ENCODE results near the gene MEGF9. TPM values are rescaled to one million over a fixed set of nuclear protein-coding genes. Genes with fewer than 3 reads are reported as not detected.

MEGF9 gene
- total RNA-seq, 1 experiment from 2014 or later = 5.1 TPM

DNA sequence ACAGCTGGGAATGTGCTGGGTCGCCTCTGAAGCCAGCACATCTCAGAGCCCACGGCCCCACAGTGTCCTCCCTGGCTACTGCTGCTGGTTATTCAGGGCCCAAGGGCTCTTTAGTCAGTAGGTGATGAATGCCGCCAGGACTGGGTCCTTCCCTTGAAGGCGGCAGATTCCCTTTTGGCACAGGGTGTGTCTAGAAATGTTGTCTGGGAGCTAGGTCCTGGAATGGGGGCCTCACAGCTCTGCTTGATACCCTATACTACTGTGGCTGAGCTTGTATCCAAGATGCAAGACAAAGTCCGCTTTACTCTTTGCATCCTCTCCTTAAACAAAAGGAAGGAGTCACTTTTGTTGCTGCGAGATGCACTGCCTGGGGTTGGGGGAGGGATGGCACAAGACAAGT lies 33.1 kb downstream of the MEGF9 start:
- Histone ChIP-seq H3K27me3 (replicated peaks) (no peaks in the 10 kb centered on the region), H3K9me3 (replicated peaks) (no peaks in the 10 kb centered on the region), H3K4me1 (replicated peaks) (peaks cover 13% of the 10 kb centered on the region), H3K27ac (no peak overlapping the region), H3K36me3 (no peaks in the 10 kb centered on the region), H3K4me3 (no peak overlapping the region)
- no peak for DNase-seq (ENCODE audit: low read depth in 1 of 2, low spot score in 2 of 2)

DNA sequence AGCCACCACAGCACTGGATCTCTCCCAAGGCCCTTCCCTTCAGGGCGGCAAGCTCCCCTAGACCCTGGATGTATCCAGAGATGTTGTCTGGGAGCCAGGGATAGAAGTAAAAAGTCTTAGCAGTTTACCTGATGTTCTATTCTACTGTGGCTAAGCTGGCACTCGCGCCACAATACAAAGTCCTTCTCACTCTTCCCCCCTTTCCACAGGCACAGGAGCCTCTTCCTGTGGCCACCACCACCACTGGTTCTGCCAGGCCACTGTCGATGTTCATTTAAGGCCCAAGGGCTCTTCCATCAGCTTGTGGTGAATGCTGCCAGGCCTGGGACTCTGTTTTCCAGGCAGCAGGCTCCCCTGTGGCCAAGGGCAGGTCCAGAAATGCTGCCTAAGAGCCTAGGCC lies 33.7 kb downstream of the MEGF9 start:
- H3K27ac ChIP-seq = no peak overlapping the region
- no peaks in the 10 kb centered on the region for H3K9me3 ChIP-seq (replicated peaks)
- no peak for DNase-seq (ENCODE audit: low read depth in 1 of 2, low spot score in 2 of 2)
- peaks cover 13% of the 10 kb centered on the region for H3K4me1 ChIP-seq (replicated peaks)
- no peaks in the 10 kb centered on the region for H3K36me3 ChIP-seq
- no peaks in the 10 kb centered on the region for H3K27me3 ChIP-seq (replicated peaks)
- H3K4me3 ChIP-seq = no peak overlapping the region

DNA sequence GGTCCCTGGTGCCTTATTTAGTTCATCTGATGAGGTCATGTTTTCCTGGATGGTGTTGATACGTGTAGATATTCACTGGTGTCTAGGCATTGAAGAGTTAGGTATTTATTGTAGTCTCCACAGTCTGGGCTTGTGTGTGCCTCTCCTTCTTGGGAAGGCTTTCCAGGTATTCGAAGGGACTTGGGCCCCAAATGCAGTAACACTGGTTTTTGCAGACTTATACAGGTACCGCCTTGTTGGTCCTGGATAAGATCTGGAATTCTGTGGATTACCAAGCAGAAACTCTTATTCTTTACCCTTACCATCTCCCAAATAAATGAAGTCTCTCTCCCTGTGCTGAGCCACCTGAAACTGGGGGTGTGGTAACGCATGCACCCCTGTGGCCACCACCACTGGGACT lies 34.1 kb downstream of the MEGF9 start:
- Histone ChIP-seq H3K27me3 (replicated peaks) (no peaks in the 10 kb centered on the region), H3K27ac (no peak overlapping the region), H3K4me3 (no peak overlapping the region), H3K9me3 (replicated peaks) (no peaks in the 10 kb centered on the region), H3K4me1 (replicated peaks) (peaks cover 11% of the 10 kb centered on the region), H3K36me3 (no peaks in the 10 kb centered on the region)
- DNase-seq (ENCODE audit: low read depth in 1 of 2, low spot score in 2 of 2) = no peak

DNA sequence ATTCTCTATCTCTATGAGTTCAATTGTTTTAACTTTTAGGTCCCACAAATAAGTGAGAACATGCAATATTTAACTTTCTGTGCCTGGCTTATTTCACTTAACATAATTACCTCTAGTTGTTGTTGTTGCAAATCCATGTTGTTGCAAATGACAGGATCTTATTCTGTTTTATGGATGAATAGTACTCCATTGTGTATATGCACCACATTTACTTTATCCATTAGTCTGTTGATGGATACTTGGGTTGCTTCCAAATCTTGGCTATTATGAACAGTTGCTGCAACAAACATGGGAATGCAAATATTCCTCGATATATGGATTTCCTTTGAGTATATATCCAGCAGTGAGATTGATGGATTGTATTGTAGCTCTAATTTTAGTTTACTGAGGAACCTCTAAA lies 36.3 kb downstream of the MEGF9 start:
- H3K27me3 ChIP-seq (replicated peaks) = no peaks in the 10 kb centered on the region

DNA sequence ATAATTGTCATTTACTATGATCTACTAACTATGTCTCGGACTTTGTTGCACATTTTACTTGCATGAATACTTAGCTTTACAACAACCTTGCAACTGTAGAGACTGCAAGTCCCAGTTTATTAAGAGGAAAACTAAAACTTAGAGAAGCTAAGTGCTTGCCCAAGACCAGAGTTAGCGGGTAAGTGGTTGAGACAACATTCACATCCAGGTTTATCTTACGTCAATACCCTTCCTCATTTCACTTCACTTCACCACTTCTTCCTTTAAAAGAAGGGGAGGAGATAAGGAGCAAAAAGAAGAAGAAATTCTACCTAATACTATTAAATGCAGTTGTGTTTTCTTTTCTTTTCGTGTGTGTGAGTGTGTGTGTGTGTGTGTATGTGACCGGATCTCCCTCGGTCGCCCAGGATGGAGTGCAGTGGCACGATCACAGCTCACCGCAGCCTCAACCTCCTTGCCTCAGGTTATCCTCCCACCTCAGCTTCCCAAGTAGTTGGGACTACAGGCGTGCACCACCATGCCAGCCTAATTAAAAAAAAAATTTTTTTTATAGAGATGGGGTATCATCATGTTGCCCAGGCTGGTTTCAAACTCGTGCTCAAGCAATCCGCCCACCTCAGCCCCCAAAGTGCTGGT lies 37.4 kb downstream of the MEGF9 start:
- Histone ChIP-seq H3K27me3 (replicated peaks) (no peaks in the 10 kb centered on the region), H3K4me3 (no peak overlapping the region), H3K27ac (no peak overlapping the region), H3K4me1 (replicated peaks) (no peaks in the 10 kb centered on the region), H3K9me3 (replicated peaks) (no peaks in the 10 kb centered on the region), H3K36me3 (no peaks in the 10 kb centered on the region)
- DNase-seq (ENCODE audit: low read depth in 1 of 2, low spot score in 2 of 2) = no peak

More for the DNA sequence above, 36.3 kb downstream of the MEGF9 start:
- no peaks in the 10 kb centered on the region for H3K9me3 ChIP-seq (replicated peaks)
- H3K4me3 ChIP-seq = no peak overlapping the region
- no peak overlapping the region for H3K27ac ChIP-seq
- H3K36me3 ChIP-seq = no peaks in the 10 kb centered on the region
- DNase-seq (ENCODE audit: low read depth in 1 of 2, low spot score in 2 of 2) = no peak
- H3K4me1 ChIP-seq (replicated peaks) = no peaks in the 10 kb centered on the region

DNA sequence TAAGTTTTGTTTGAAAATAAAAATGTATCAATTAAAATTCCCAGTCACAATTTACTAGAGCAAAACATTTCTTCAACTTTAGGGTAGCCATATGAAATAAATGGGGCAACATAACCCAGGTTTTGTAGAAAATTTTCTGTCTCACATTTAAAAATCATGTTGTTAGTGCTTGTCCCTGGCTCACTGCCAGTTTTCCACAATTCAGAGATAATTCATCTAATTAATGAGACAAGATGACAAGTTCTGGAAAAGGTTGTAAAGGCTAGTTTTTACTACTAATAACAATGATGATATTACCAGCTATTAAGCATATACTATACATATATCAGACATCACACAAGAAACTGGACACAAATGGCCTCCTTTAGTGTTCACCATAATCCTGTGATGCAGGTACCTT lies 45.9 kb downstream of the MEGF9 start:
- no peak overlapping the region for H3K4me3 ChIP-seq

DNA sequence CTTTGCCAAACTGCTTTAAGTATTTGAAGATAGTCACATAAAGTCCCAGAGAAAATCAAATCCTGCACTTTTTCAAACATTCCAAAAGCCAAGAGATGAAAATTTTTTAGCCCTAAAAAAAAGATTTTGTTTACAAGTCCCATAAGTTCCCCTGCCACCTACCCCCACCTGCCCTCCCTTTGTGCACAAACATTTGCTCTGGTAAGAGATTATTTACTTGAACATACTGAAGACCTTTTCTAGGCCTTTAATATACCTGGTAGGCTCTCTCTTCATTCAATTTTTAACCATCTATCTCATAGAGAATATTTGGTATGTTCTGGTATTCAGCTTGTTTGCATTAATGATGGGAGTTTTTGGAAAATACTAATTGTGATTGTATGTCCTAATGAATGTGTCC lies 50.3 kb downstream of the MEGF9 start:
- Histone ChIP-seq H3K36me3 (no peaks in the 10 kb centered on the region), H3K27ac (no peak overlapping the region), H3K9me3 (replicated peaks) (no peaks in the 10 kb centered on the region), H3K27me3 (replicated peaks) (no peaks in the 10 kb centered on the region), H3K4me3 (no peak overlapping the region), H3K4me1 (replicated peaks) (no peaks in the 10 kb centered on the region)
- DNase-seq (ENCODE audit: low read depth in 1 of 2, low spot score in 2 of 2) = no peak

More for the DNA sequence above, 45.9 kb downstream of the MEGF9 start:
- H3K9me3 ChIP-seq (replicated peaks) = no peaks in the 10 kb centered on the region
- DNase-seq (ENCODE audit: low read depth in 1 of 2, low spot score in 2 of 2) = no peak
- H3K27ac ChIP-seq = no peak overlapping the region
- H3K36me3 ChIP-seq = no peaks in the 10 kb centered on the region
- no peaks in the 10 kb centered on the region for H3K4me1 ChIP-seq (replicated peaks)
- H3K27me3 ChIP-seq (replicated peaks) = no peaks in the 10 kb centered on the region

DNA sequence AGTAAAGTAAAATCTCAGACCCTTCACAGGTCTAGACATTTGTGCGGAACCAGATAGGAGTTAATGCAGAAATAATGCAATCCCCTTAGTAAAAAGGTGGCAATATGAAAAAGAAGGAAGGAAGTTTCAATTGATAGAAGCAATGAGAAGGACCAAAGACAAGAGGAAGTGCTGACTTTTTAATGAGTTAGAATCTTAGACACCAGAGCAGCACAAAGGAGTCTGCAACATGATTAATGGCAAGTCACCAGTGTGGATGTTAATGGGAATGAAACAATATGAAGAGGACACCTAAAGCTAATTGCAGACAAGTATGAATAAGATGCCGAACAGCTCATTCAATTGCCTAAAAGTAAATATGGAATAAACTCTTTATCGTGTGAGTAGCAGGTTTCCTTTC lies 50.9 kb downstream of the MEGF9 start:
- no peak overlapping the region for H3K4me3 ChIP-seq
- no peaks in the 10 kb centered on the region for H3K4me1 ChIP-seq (replicated peaks)
- DNase-seq (ENCODE audit: low read depth in 1 of 2, low spot score in 2 of 2) = no peak
- H3K36me3 ChIP-seq = no peaks in the 10 kb centered on the region
- H3K27ac ChIP-seq = no peak overlapping the region
- no peaks in the 10 kb centered on the region for H3K27me3 ChIP-seq (replicated peaks)
- H3K9me3 ChIP-seq (replicated peaks) = no peaks in the 10 kb centered on the region

DNA sequence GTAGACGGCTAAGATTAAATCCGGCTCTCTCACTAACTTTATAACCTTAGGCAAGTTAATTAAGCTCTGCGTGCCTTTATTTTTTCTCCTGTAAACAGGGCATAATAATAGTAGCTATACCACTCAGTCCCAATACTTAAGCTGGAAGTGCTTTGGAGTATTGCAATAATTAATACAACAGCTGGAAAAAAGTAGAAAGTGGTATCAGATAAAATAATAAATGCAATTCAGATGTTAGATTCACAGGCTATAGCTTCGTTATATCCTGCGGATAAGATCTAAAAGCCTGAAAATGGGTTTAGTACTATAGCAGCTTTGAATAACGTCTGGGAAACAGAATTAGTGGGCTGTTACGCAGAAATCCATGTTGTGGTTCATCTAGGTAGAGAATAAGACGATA lies 51.8 kb downstream of the MEGF9 start:
- no peak overlapping the region for H3K4me3 ChIP-seq
- H3K4me1 ChIP-seq (replicated peaks) = no peaks in the 10 kb centered on the region
- no peaks in the 10 kb centered on the region for H3K27me3 ChIP-seq (replicated peaks)
- no peaks in the 10 kb centered on the region for H3K9me3 ChIP-seq (replicated peaks)
- DNase-seq (ENCODE audit: low read depth in 1 of 2, low spot score in 2 of 2) = no peak
- H3K36me3 ChIP-seq = no peaks in the 10 kb centered on the region
- H3K27ac ChIP-seq = no peak overlapping the region

DNA sequence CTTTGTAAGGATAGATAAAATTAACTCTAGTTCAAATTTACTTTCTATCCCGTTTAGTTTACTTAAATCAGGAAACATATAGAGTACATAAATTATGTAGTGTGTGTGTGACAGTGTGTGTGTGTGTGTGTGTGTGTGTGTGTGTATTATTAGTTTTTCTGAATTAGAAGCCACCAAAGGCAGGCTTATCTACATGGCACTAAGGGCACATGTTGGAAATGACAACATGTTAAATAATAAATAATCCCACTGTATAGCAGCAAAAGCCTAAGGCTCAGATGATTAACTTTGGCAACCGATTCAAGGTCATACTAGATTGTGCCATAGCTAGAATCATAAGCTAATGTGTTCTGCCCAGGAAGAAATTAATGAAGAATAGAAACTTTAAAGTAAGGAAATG lies 54.6 kb downstream of the MEGF9 start:
- Histone ChIP-seq H3K4me1 (replicated peaks) (no peaks in the 10 kb centered on the region), H3K9me3 (replicated peaks) (no peaks in the 10 kb centered on the region), H3K36me3 (no peaks in the 10 kb centered on the region), H3K4me3 (no peak overlapping the region), H3K27me3 (replicated peaks) (no peaks in the 10 kb centered on the region), H3K27ac (no peak overlapping the region)
- DNase-seq (ENCODE audit: low read depth in 1 of 2, low spot score in 2 of 2) = no peak

DNA sequence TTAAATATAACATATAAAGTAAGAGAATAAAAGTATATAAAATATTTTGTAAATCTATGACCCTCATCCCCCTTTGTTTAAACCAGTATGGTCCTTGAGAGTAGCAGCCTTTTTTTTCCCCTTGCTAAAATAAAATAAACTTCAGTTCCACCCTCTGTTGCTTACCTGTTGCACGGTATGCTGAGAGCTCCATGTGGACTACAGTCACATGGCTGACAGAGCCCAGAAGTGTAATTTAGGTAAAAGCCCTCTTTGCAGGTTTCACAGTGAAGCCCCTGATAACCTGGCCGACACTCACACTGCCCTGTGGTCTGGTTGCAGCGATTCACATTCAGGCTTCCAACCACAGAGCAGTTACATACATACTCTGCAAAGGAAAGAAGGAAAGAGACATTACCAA lies 55.1 kb downstream of the MEGF9 start:
- no peaks in the 10 kb centered on the region for H3K27me3 ChIP-seq (replicated peaks)
- no peaks in the 10 kb centered on the region for H3K4me1 ChIP-seq (replicated peaks)
- H3K9me3 ChIP-seq (replicated peaks) = no peaks in the 10 kb centered on the region
- no peaks in the 10 kb centered on the region for H3K36me3 ChIP-seq
- H3K4me3 ChIP-seq = no peak overlapping the region
- DNase-seq (ENCODE audit: low read depth in 1 of 2, low spot score in 2 of 2) = no peak
- no peak overlapping the region for H3K27ac ChIP-seq

DNA sequence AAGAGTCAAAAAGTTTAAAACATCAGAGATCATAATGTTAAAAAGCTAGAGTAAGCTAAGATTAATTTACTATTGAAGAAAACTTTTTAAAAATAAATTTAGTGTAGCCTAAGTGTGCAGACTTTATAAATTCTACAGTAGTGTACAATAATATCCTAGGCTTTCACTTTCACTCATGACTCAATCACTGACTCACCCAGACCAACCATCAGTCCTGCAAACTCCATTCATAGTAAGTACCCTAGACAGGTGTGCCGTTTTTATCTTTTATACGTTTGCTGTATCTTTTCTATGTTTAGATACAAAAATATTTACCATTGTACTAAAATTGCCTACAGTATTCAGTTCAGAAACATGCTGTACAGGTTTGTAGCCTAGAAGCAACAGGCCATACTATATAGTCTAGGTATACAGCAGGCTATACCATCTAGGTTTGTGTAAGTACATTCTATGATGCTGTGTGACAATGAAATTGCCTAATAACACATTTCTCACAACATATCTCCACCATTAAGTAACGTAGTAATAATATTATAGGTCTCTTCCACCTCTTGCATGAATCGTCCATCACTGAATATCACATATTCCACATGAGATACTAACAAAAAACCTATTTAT lies 59.2 kb downstream of the MEGF9 start:
- H3K36me3 ChIP-seq = no peaks in the 10 kb centered on the region
- no peaks in the 10 kb centered on the region for H3K9me3 ChIP-seq (replicated peaks)
- H3K27me3 ChIP-seq (replicated peaks) = no peaks in the 10 kb centered on the region
- H3K4me1 ChIP-seq (replicated peaks) = no peaks in the 10 kb centered on the region
- H3K4me3 ChIP-seq = no peak overlapping the region
- no peak overlapping the region for H3K27ac ChIP-seq
- DNase-seq (ENCODE audit: low read depth in 1 of 2, low spot score in 2 of 2) = no peak

DNA sequence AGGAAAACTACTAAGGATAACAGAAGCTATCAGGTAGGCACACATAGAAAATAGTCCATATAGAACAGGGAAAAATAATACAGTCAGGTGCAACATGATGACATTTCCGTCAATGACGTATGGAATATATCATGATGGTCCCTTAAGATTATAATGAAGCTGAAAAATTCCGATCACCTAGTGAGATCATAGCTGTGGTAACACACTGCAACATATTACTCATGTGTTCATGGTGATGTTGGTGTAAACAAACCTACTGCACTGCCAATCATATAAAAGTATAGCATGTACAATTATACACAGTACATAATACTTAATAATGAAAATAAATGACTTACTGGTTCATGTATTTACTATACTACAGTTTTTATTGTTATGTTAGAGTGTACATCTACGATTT lies 60.0 kb downstream of the MEGF9 start:
- Histone ChIP-seq H3K27me3 (replicated peaks) (no peaks in the 10 kb centered on the region), H3K4me1 (replicated peaks) (no peaks in the 10 kb centered on the region), H3K4me3 (no peak overlapping the region), H3K27ac (no peak overlapping the region), H3K9me3 (replicated peaks) (no peaks in the 10 kb centered on the region), H3K36me3 (no peaks in the 10 kb centered on the region)
- DNase-seq (ENCODE audit: low read depth in 1 of 2, low spot score in 2 of 2) = no peak

DNA sequence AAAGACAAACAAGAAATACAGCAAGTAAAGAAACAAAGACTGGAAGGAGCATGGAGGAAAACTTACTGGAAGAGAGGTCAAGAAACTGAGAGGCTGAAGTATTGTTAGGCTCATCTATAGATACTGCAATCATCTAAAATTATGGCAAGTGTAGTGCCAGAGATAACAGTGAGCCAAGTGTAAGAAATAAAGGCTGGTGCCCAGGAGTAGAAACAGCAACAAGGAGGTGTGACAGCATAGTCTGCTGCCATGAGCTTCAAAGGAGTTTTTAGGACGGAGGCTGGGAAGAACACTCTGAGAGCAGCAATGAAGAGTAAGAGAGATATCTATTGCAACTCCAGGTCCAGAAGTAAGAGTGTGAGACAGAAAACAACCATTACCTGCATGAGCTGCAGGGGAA lies 60.5 kb downstream of the MEGF9 start:
- Histone ChIP-seq H3K27ac (no peak overlapping the region), H3K4me3 (no peak overlapping the region), H3K9me3 (replicated peaks) (no peaks in the 10 kb centered on the region), H3K36me3 (no peaks in the 10 kb centered on the region), H3K27me3 (replicated peaks) (no peaks in the 10 kb centered on the region), H3K4me1 (replicated peaks) (no peaks in the 10 kb centered on the region)
- DNase-seq (ENCODE audit: low read depth in 1 of 2, low spot score in 2 of 2) = no peak

DNA sequence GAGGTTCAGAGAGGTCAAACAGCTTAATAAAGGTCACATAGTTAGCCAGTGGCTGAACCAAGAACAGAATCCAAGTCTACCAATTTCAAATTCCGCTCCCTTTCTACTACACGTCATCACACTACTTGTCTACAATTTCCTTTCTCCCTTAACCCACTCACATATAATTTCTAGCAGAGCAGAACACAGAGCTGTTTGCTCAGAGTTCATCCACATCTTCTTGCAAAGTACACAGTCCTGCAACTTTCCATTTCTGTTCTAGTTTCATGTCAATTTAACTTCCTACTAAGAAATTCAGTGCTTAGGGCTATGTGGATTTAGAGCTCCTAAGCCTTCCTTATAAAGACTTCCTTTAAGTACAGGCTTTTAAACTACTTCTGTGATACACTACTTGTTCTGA lies 61.3 kb downstream of the MEGF9 start:
- DNase-seq (ENCODE audit: low read depth in 1 of 2, low spot score in 2 of 2) = no peak
- Histone ChIP-seq H3K4me3 (no peak overlapping the region), H3K27me3 (replicated peaks) (no peaks in the 10 kb centered on the region), H3K36me3 (no peaks in the 10 kb centered on the region), H3K27ac (no peak overlapping the region), H3K9me3 (replicated peaks) (no peaks in the 10 kb centered on the region), H3K4me1 (replicated peaks) (no peaks in the 10 kb centered on the region)
